GM18519 (cell line): ENCODE measurements around the gene SV2B.

Experiments
- ATAC-seq: cut with Tn5 transposase; IDR thresholded peaks from one replicate; pipeline ENCODE4 v1.9.1; 2021; ENCODE audit warnings: mild to moderate bottlenecking, moderate library complexity; ENCODE audit not compliant: unreplicated experiment, low FRiP score

SV2B gene

GRCh38 chr15:91102546-91103330 lies 2.7 kb downstream of the SV2B start:
- ATAC-seq: no peak

GRCh38 chr15:91104111-91104510 lies 4.1 kb downstream of the SV2B start:
- ATAC-seq: no peak

- no peak for ATAC-seq
Observed at GRCh38 chr15:91108421-91108820, 8.4 kb downstream of the SV2B start.

GRCh38 chr15:91109885-91110284 lies 9.8 kb downstream of the SV2B start:
- no peak for ATAC-seq

- ATAC-seq: no peak
Observed at GRCh38 chr15:91110407-91110806, 10.3 kb downstream of the SV2B start.

GRCh38 chr15:91113030-91113429 lies 13.0 kb downstream of the SV2B start:
- ATAC-seq: no peak

- ATAC-seq: no peak
Observed at GRCh38 chr15:91114301-91114700, 14.2 kb downstream of the SV2B start.

GRCh38 chr15:91116113-91117067 lies 16.3 kb downstream of the SV2B start:
- ATAC-seq: peak; percentile 90

- ATAC-seq: no peak
Observed at GRCh38 chr15:91117375-91117774, 17.3 kb downstream of the SV2B start.

GRCh38 chr15:91118817-91119590 lies 18.9 kb downstream of the SV2B start:
- no peak for ATAC-seq

GRCh38 chr15:91122296-91122695 lies 22.2 kb downstream of the SV2B start:
- no peak for ATAC-seq

GRCh38 chr15:91124132-91124531 lies 24.1 kb downstream of the SV2B start:
- ATAC-seq: no peak

GRCh38 chr15:91125162-91125561 lies 25.1 kb downstream of the SV2B start:
- no peak for ATAC-seq

- ATAC-seq: no peak
Observed at GRCh38 chr15:91126080-91126479, 26.0 kb downstream of the SV2B start.

GRCh38 chr15:91127236-91127955 lies 27.3 kb downstream of the SV2B start:
- ATAC-seq: no peak

- ATAC-seq: no peak
Observed at GRCh38 chr15:91128016-91128415, 28.0 kb downstream of the SV2B start.

GRCh38 chr15:91129436-91129835 lies 29.4 kb downstream of the SV2B start:
- no peak for ATAC-seq

GRCh38 chr15:91132079-91132478 lies 32.0 kb downstream of the SV2B start:
- no peak for ATAC-seq

- no peak for ATAC-seq
Observed at GRCh38 chr15:91133511-91133910, 33.5 kb downstream of the SV2B start.
